T47D (cell line): ENCODE data around the gene USP46.

Experiments
- DNase-seq, 2 experiments: peaks; one replicate each; pipeline versions ENCODE4 v3.0.0 to v3.0.0-alpha.2; 2011 to 2012; ENCODE audit warnings: low read depth in 1 of 2, low spot score in 1 of 2
- JUND ChIP-seq: IDR thresholded peaks from 2 replicates; pipeline ENCODE4 v1.6.1; 2012; ENCODE audit warnings: low read depth
- in situ Hi-C: cut with HindIII; loops from 2 replicates; pipeline ENCODE4 v1.10.0; 2016; ENCODE audit warnings: low sequenced_read_pairs, low pct_unique_long_range_greater_than_20kb

USP46 gene

DNA sequence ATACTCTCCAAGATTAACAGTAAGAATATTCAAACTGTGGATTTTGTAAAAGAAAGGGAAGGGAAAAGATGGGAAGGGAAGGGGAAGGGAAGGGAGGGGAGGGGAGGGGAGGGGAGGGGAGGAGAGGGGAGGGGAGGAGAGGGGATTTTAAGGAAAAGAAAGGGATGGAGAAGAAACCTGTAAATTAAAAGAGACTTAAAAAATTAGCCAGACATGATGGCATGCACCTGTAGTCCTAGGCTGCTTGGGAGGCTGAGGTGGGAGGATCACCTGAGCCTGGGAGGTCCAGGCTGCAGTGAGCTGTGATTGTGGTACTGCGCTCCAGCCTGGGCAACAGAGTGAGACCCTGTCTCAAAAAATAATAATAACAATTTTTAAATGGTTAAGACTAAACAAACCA is 83.7 kb downstream of the USP46 start:
- no peak for DNase-seq
- TF ChIP-seq JUND, result no peak
- in situ Hi-C loops, result no loop called here

DNA sequence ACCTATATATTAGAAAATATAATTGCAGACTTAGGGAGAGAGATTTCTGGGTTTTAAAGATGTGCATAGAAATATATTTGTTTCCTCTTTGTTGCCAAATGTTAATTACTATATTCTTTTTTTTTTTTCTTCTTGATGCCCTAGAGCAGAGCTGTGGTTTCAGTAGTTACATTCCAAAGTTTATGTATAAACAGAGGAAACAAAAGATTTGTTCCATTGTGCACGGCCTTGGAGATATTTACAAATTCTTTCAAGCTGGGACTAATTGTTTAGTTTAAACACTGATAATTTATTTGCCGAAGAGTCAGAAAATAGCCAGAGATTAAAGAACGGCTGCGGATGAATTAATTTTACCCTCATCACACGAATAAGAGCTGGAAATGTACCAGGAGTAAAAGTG is 85.1 kb downstream of the USP46 start:
- TF ChIP-seq JUND, result no peak
- in situ Hi-C loops, result no loop called here
- DNase-seq, result peak in 1 of 2 experiments; percentile 42

DNA sequence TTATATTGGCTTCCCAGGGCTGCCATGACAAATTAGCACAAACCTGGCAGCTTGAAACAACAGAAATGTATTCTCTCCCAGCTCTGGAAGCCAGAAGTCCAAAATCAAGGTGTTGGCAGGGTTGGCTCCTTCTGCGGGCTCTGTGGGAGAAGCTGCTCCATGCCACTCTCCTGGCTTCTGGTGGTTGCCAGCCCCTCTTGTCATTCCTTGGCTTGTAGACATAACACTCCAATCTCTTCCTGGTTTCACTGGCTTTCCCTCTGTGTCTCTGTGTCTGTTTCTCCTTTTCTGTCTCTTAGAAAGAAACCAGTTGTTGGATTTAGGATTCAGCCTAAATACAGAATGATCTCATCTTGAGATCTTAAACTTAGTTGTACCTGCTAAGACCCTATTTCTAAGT is 85.5 kb downstream of the USP46 start:
- in situ Hi-C loops, result no loop called here

DNA sequence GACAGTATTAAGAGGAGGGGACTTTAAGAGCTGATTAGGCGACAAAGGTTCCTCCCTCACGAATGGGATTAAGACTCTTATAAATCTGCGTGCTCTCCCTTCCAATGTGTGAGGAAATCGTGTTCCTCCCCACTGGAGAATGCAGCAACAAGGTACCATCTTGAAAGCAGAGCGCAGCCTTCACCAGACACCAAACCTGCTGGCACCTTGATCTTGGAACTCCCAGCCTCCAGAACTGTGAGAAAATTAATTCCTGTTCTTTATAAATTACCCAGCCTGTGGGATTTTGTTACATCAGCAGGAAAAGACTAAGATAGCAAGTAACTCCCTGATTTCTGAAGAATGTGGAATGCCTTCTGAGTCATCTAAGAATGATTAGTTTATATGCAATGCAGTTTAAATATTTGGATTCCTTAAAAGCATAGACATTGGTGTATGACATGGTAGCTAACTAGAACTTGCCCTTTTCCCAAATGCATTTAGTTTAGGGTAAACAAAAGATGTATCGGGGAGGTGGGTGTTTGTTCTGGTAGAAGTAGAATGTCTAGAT is 86.1 kb downstream of the USP46 start:
- DNase-seq, result no peak
- TF ChIP-seq JUND, result no peak
- in situ Hi-C loops, result no loop called here

More for the DNA sequence above, 85.5 kb downstream of the USP46 start:
- TF ChIP-seq JUND, result no peak
- no peak for DNase-seq

DNA sequence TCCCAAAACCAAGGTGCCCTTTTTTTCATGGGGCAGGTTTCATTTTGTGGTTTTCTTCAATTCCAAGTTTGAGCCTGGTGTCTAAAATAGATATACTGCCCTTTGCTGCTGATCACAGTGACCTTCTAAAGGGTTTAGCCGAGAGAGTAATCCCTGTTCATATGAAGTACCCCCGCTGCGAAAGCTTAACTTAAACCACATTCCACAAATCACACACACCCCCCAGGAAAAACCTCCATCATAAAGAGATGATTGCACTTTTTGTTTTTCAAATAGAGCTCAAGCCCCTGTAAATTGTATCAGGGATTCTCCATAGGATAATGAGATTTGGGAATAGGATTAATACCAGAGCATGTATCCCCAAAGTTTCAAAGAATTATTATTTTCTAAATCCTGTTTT is 90.8 kb downstream of the USP46 start:
- no peak for TF ChIP-seq JUND
- in situ Hi-C loops, result no loop called here
- no peak for DNase-seq

DNA sequence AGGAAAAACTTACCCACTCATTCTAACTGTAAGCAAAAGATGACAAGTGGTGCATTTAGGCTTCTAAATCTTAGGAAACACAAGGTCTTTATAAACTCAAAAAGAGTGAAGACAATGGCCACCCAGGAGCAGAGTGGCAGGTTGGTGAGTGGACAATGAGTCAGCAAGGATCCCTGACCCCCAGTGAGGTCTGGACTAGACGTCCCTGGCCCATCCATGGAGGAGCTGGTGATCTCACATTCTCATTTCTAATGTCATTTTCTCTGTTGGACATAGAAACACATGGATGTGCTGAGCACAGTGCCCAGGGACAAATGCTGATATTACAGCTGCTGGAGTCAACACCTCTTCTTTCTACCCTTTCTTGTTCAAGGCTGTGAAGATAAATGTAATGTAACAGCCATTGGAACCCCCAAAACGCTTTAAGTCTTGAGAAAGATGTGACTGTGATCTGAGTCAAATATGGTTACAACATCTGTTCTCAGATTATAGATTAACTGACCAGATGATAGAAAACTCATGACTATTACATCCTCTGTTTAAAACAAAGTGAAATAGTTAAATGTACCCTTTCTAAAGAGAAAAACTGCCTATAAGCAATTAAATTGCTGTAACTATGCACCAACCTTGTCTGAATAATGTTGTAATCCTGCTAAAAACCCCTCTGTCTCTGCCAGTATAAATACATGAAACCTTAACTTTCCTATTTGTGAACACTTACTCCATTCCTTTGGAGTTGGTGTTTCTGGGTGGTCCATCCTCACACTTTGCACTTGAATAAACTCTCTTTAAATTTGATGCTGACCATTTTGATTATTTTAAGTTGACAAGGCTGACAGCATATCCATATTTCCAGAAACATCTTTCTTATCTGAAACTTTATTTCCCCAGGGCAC is 92.7 kb downstream of the USP46 start:
- in situ Hi-C loops, result no loop called here

DNA sequence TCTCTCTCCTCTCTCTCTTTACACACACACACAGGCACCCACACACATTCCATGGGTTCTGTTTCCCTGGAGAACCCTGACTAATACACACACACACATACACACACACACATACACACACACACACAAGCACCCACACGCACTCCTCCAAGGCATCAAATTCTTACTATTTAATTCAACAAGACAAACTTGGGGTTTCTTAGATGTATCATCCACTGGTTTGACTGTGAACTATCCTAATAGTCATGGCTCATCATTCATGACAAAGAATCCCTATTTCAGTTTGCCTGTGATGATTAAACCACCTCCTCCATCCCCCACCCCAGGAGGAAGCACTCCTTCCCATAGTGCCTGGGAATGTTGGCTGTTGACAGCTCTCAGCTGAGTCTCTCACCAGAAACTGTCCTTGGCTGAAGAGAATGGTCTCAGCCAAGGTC is 98.2 kb downstream of the USP46 start:
- no peak for DNase-seq
- in situ Hi-C loops, result no loop called here
- no peak for TF ChIP-seq JUND

More for the DNA sequence above, 92.7 kb downstream of the USP46 start:
- TF ChIP-seq JUND, result no peak
- no peak for DNase-seq

DNA sequence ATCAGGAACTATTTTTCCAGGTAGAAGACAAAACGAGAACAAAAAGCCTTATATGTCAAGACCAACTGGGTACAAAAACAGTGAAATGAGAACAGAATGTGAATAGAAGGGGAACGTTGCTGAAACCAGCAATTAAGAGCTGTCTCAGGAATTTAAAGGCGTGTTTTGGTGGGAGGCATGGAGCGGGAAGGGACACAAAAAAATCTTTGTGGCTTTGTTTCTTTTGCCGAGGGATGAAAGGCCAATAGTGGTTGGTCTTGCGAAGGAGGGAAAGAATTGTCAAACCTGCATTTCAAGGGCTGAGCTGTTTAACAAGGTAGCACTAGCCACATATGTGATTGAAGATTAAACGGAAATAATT is 103.8 kb downstream of the USP46 start:
- in situ Hi-C loops, result no loop called here
- TF ChIP-seq JUND, result no peak
- no peak for DNase-seq

DNA sequence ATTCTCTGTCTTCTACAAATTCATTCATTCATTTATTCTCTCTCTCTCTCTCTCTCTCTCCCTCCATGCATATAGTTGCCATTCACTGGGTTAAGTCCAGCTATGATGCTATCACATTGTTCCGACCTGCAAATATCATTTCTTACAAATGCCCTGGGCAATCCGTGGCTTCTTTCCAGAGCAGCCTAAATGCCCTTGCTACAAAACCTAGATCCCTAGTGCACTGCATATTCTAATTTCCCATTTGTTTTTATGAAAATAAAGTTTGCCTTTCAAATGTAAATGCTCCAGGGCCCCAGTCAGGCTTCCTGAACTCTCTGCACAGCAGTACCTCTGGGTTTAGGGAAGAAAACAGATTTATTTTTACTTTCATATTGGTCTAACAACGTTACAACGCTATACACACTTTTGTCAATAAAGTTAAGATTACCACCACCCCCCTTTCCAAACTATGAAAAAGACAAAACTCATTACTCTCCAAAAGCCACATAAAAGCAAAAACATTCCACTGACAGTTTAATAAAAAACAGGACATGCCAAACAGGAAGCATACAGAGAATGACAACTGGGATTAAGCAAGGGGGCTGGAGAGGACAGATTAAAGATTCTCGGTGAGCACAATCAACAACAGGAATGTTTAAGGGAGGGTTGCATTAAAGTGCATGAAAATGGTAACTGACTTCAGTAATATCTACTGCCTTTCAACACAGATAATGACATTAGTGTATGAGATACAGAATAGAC is 104.3 kb downstream of the USP46 start:
- DNase-seq, result no peak
- in situ Hi-C loops, result no loop called here
- TF ChIP-seq JUND, result no peak

DNA sequence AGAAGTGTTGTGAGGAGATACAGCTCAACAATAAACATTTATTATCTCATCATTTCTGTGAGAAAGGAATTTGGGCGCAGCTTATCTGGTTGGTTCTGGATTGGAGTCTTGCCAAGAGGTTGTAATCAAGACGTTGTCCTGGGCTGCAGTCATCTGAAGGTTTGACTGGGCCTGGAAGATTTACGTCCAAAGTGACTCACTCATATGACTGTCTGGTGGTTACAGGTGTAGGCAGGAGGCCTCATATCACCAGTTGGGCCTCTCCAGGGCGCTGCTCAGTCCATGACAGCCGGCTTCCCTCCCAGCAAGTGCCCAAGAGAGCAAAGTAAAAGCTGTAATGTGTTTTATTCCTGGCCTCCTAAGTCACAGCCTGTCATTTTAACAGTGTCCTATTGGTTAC is 106.3 kb downstream of the USP46 start:
- DNase-seq, result no peak
- no peak for TF ChIP-seq JUND
- in situ Hi-C loops, result no loop called here

DNA sequence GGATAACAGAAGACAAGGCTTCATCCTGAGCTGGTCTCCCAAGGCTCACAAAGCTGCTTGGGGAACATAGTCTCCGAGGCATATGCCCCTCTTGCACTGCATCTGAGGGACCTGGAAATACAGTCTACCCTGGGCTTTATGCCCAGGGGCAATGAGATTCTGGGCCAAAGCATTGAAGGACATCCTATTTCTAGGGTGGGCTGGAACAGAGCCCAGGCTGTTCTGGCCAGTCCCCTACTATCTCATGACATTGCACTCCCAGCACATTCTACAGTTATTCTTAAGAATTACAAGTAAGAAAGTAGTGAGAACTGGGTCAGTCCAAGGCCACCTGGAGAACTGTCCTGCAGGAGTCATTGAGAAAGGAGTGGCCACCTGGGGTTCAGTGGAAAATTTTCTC is 107.6 kb downstream of the USP46 start:
- in situ Hi-C loops, result no loop called here
- no peak for DNase-seq
- no peak for TF ChIP-seq JUND

DNA sequence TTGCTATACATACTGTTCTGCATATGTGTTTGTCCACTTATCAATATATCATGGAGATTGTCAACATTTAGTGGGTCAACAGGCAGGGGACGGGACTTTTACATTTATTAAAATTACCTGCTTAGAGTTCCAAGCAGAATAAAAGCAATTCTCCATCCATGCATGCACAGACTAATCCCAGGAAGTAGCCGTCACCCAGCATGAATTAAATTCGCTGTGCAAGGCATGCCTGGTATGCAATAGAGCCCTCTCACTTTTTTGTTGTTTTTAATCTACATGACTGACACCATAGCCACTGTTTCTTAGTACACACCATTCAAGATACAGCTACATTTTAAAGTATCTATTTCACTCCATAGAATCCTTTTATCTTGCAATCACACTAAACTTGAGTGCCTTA is 108.9 kb downstream of the USP46 start:
- in situ Hi-C loops, result no loop called here
- TF ChIP-seq JUND, result no peak
- DNase-seq, result no peak
